Natural killer cell (primary cell): ENCODE results near the gene MMP23B. TPM values are rescaled to one million over a fixed set of nuclear protein-coding genes. Genes with fewer than 3 reads are reported as not detected.

Experiments
- ATAC-seq, 3 donors: fragments of 150-1000 bp in 2 of 3; fragments of 200-7000 bp in 1 of 3; cut with Tn5 transposase; 1 replicate in 1 of 3; 2 replicates in 2 of 3; pipeline ENCODE4 v1.10.0; 2021; ENCODE audit warnings: mild to moderate bottlenecking in 2 of 3, moderate library complexity in 2 of 3
- DNase-seq, 2 donors: peaks; one replicate each; pipeline versions ENCODE4 v3.0.0 to v3.0.0-alpha.2; 2013 to 2021; ENCODE audit warnings: mixed read lengths in 1 of 2
- H3K27ac ChIP-seq: one replicate; pipeline ENCODE4 v1.5.1; 2013; ENCODE audit warnings: mild to moderate bottlenecking, low read length
- H3K27me3 ChIP-seq: one replicate; pipeline ENCODE4 v1.6.1; 2013; ENCODE audit warnings: low read length; ENCODE audit not compliant: control insufficient read depth, insufficient read depth
- H3K36me3 ChIP-seq: one replicate; pipeline ENCODE4 v1.6.1; 2013; ENCODE audit warnings: low read length; ENCODE audit not compliant: control insufficient read depth, insufficient read depth
- H3K4me1 ChIP-seq: one replicate; pipeline ENCODE4 v1.6.1; 2013; ENCODE audit warnings: low read length; ENCODE audit not compliant: control insufficient read depth, insufficient read depth
- H3K4me3 ChIP-seq: one replicate; pipeline ENCODE4 v1.5.1; 2013; ENCODE audit warnings: low read length
- H3K9me3 ChIP-seq: one replicate; pipeline ENCODE4 v1.6.1; 2013; ENCODE audit warnings: low read length; ENCODE audit not compliant: control insufficient read depth, insufficient read depth
- H3K27ac Mint-ChIP-seq, 2 donors: one replicate each; pipeline ENCODE4 v1.8.0; 2022; ENCODE audit warnings: mild to moderate bottlenecking in 2 of 2, mixed read lengths in 2 of 2, moderate library complexity in 1 of 2
- H3K27me3 Mint-ChIP-seq, 2 donors: one replicate each; pipeline ENCODE4 v1.8.0; 2022; ENCODE audit warnings: low read depth in 2 of 2, mixed read lengths in 2 of 2
- H3K36me3 Mint-ChIP-seq: one replicate; pipeline ENCODE4 v1.8.0; 2022; ENCODE audit warnings: mixed read lengths
- H3K4me1 Mint-ChIP-seq, 2 donors: one replicate each; pipeline ENCODE4 v1.8.0; 2022; ENCODE audit warnings: mixed read lengths in 2 of 2
- H3K4me3 Mint-ChIP-seq: one replicate; pipeline ENCODE4 v1.8.0; 2022; ENCODE audit warnings: mild to moderate bottlenecking, moderate library complexity, mixed read lengths
- H3K9me3 Mint-ChIP-seq, 2 donors: one replicate each; pipeline ENCODE4 v1.8.0; 2022; ENCODE audit warnings: mixed read lengths in 2 of 2
- CTCF ChIP-seq: fragments of 200-600 bp; IDR thresholded peaks from one replicate; pipeline ENCODE4 v1.8.0; 2022; ENCODE audit warnings: antibody characterized with exemption
- WGBS: methylation state at CpG from one replicate; pipeline ENCODE4 v1.1.7; 2013; ENCODE audit warnings: missing lambda C conversion rate; ENCODE audit not compliant: insufficient coverage; 5-methylcytosine and 5-hydroxymethylcytosine counted together
- intact Hi-C: fragments of 100-400 bp; cut with micrococcal nuclease; formaldehyde crosslinking; loops from one replicate; pipeline ENCODE4 v1.14.2; 2022
- total RNA-seq, 4 donors: library from RNA; stranded (reverse); fragments of 120-200 nt in 1 of 4; gene quantifications; one replicate each; pipeline versions ENCODE4 v1.2.3 to v1.2.4, GENCODE V29; 2013 to 2022

MMP23B gene
- total RNA-seq, 3 donors from 2014 or later (not counting 1 experiment from before 2014, with no cell fraction given) = 82.9 to 130 (median 126) TPM

DNA sequence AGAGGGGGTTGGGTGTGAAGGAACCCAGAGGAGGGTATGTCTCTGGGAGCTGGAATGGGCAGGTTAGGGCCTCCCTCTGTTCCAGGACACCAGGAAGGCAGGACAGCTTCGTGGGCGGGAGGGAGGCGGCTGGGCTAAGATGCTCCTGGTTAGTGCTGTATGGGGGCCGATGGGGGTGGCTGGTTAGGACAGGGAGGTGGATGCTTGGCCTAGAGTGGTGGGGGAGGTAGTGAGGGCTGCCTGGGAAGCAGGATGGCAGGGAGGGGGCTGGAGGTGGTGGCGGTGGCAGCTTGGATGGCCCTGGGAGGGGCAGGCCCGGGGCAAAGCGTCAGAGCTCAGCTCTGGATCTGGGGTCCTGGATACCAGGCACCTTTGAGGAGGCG is 6.2 kb upstream of the MMP23B start:
- DNase-seq (no peak), ATAC-seq (no peak)
- intact Hi-C loops = no loop called here
- Mint-ChIP-seq H3K4me3 (no peak overlapping the region), H3K9me3 (no peaks in the 10 kb centered on the region), H3K36me3 (no peaks in the 10 kb centered on the region), H3K27ac (peak overlapping the region in 1 of 2 donors; percentile 36), H3K4me1 (peaks cover 13 to 38% of the 10 kb centered on the region in 2 donors), H3K27me3 (no peaks in the 10 kb centered on the region)
- Histone ChIP-seq H3K4me3 (no peak overlapping the region), H3K27me3 (no peaks in the 10 kb centered on the region), H3K4me1 (peaks cover 53% of the 10 kb centered on the region), H3K36me3 (no peaks in the 10 kb centered on the region), H3K9me3 (no peaks in the 10 kb centered on the region), H3K27ac (no peak overlapping the region)
- TF ChIP-seq CTCF = no peak
- WGBS = 91% methylated on average over 8 of the region's 8 CpGs

- no peaks in the 10 kb centered on the region for H3K36me3 Mint-ChIP-seq
- Histone ChIP-seq H3K36me3 (no peaks in the 10 kb centered on the region), H3K27me3 (no peaks in the 10 kb centered on the region), H3K9me3 (no peaks in the 10 kb centered on the region), H3K27ac (no peak overlapping the region), H3K4me3 (no peak overlapping the region), H3K4me1 (peaks cover 57% of the 10 kb centered on the region)
- no peaks in the 10 kb centered on the region for H3K9me3 Mint-ChIP-seq
- peak overlapping the region; percentile 45 for H3K4me3 Mint-ChIP-seq
- H3K27me3 Mint-ChIP-seq = no peaks in the 10 kb centered on the region
- no peak for TF ChIP-seq CTCF
- no peak for ATAC-seq
- WGBS = 94% methylated on average over 48 of the region's 48 CpGs
- peak overlapping the region in 1 of 2 donors; percentile 36 for H3K27ac Mint-ChIP-seq
- peaks cover 13 to 38% of the 10 kb centered on the region in 2 donors for H3K4me1 Mint-ChIP-seq
- no peak for DNase-seq
- intact Hi-C loops = no loop called here
These were observed 5.5 kb upstream of the MMP23B start for GRCh38 chr1:1626207-1627141.

DNA sequence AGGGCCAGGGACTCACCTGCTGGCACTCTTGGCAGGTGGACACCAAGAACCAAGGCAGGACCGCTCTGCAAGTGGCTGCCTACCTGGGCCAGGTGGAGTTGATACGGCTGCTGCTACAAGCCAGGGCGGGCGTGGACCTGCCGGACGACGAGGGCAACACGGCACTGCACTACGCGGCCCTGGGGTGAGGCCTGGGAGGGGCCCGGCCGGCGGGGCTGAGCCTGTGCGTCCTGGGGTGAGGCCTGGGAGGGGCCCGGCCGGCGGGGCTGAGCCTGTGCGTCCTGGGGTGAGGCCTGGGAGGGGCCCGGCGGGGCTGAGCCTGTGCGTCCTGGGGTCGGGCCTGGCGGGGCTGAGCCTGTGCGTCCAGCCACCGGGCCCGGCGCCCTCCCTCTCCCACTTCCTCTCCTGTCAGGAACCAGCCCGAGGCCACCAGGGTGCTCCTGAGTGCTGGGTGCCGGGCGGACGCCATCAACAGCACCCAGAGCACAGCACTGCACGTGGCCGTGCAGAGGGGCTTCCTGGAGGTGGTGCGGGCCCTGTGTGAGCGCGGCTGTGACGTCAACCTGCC is 4.6 kb upstream of the MMP23B start:
- peaks cover 11 to 36% of the 10 kb centered on the region in 2 donors for H3K4me1 Mint-ChIP-seq
- peak overlapping the region in 1 of 2 donors; percentile 96 for H3K27ac Mint-ChIP-seq
- DNase-seq = peak in 1 of 2 donors; percentile 32
- no peaks in the 10 kb centered on the region for H3K36me3 Mint-ChIP-seq
- peaks cover 62% of the 10 kb centered on the region for H3K4me1 ChIP-seq
- WGBS = 68% methylated on average over 37 of the region's 37 CpGs
- H3K27ac ChIP-seq = peak overlapping the region; percentile 49
- H3K9me3 ChIP-seq = no peaks in the 10 kb centered on the region
- no peaks in the 10 kb centered on the region for H3K27me3 Mint-ChIP-seq
- intact Hi-C loops = no loop called here
- no peaks in the 10 kb centered on the region for H3K27me3 ChIP-seq
- TF ChIP-seq CTCF = no peak
- no peak for ATAC-seq
- H3K4me3 ChIP-seq = no peak overlapping the region
- peak overlapping the region; percentile 45 for H3K4me3 Mint-ChIP-seq
- H3K36me3 ChIP-seq = no peaks in the 10 kb centered on the region
- H3K9me3 Mint-ChIP-seq = no peaks in the 10 kb centered on the region
